ENCODE measurements around the gene NRG4. TPM values are rescaled to one million over a fixed set of nuclear protein-coding genes. Genes with fewer than 3 reads are reported as not detected.

NRG4 gene
- polyA plus RNA-seq, 4 donors = 3.1 to 8.8 (median 5.2) TPM

Other genes with a start within 250 kb of the NRG4 start
- gene UBE2Q2, start 169.0 kb downstream of the NRG4 start, polyA plus RNA-seq (ENCODE audit: insufficient read length in 4 of 4) = 10 to 100 TPM; 42.9 to 58.0 (median 51.5) TPM
- 10 to 100 TPM; 48.0 to 53.9 (median 50.0) TPM for gene FBXO22, start 108.5 kb downstream of the NRG4 start, polyA plus RNA-seq (ENCODE audit: insufficient read length in 4 of 4)
- gene TMEM266, start 47.6 kb upstream of the NRG4 start, polyA plus RNA-seq (ENCODE audit: insufficient read length in 4 of 4) = 10 to 100 TPM in 3 of 4 donors, 1 to 10 TPM in 1; 9.3 to 15.1 (median 12.9) TPM